CD4-positive, alpha-beta T cell (primary cell): ENCODE results near the gene ENC1. TPM values are rescaled to one million over a fixed set of nuclear protein-coding genes. Genes with fewer than 3 reads are reported as not detected.

ENCODE experiments used
- ATAC-seq: fragments of 200-7000 bp; cut with Tn5 transposase; one replicate; pipeline ENCODE4 v1.10.0; 2022; ENCODE audit warnings: mild to moderate bottlenecking; ENCODE audit not compliant: poor library complexity
- CTCF ChIA-PET: fragments of 350-600 bp; sonication (Branson Sonifier 250); formaldehyde crosslinking; loops from one replicate; lab custom pipeline; 2021; ENCODE audit warnings: antibody characterized with exemption, inconsistent platforms; lab: Charles Lee
- POLR2A ChIA-PET: fragments of 350-600 bp; sonication (Branson Sonifier 250); formaldehyde crosslinking; loops from one replicate; lab custom pipeline; 2021; ENCODE audit warnings: antibody characterized with exemption, inconsistent platforms; lab: Charles Lee
- DNase-seq, 14 experiments: peaks; one replicate each; pipeline ENCODE4 v3.0.0-alpha.2; 2013 to 2020; ENCODE audit warnings: mixed read lengths in 2 of 14
- H3K27ac ChIP-seq, 2 donors: one replicate each; pipeline versions ENCODE4 v1.5.1 to v1.7.0; 2013; ENCODE audit warnings: low read length in 2 of 2, low read depth in 1 of 2, mild to moderate bottlenecking in 1 of 2
- H3K27me3 ChIP-seq, 2 experiments: 1 replicate in 1 of 2; 2 replicates in 1 of 2; pipeline versions ENCODE4 v1.6.1 to v1.7.0; 2013; ENCODE audit warnings: low read length in 2 of 2, control low read depth in 1 of 2, mild to moderate bottlenecking in 1 of 2, moderate library complexity in 1 of 2; ENCODE audit not compliant: insufficient read depth in 2 of 2, control insufficient read depth in 1 of 2
- H3K36me3 ChIP-seq: one replicate; pipeline ENCODE4 v1.6.1; 2013; ENCODE audit warnings: low read length, control low read depth; ENCODE audit not compliant: insufficient read depth
- H3K4me1 ChIP-seq: one replicate; pipeline ENCODE4 v1.6.1; 2013; ENCODE audit warnings: low read length, control low read depth; ENCODE audit not compliant: insufficient read depth
- H3K4me3 ChIP-seq: one replicate; pipeline ENCODE4 v1.5.1; 2013; ENCODE audit warnings: mild to moderate bottlenecking, low read length, moderate library complexity
- H3K9me3 ChIP-seq, 2 experiments: 1 replicate in 1 of 2; 2 replicates in 1 of 2; pipeline versions ENCODE4 v1.6.1 to v1.7.0; 2013; ENCODE audit warnings: low read length in 2 of 2, mild to moderate bottlenecking in 2 of 2, control low read depth in 1 of 2, moderate library complexity in 1 of 2; ENCODE audit not compliant: control insufficient read depth in 1 of 2, insufficient read depth in 1 of 2
- H3K27ac Mint-ChIP-seq: one replicate; pipeline ENCODE4 v1.8.0; 2020; ENCODE audit warnings: mixed read lengths
- H3K27me3 Mint-ChIP-seq: one replicate; pipeline ENCODE4 v1.8.0; 2021; ENCODE audit warnings: mixed read lengths
- H3K36me3 Mint-ChIP-seq: one replicate; pipeline ENCODE4 v1.8.0; 2021; ENCODE audit warnings: low read depth, mixed read lengths
- H3K4me1 Mint-ChIP-seq: one replicate; pipeline ENCODE4 v1.8.0; 2021; ENCODE audit warnings: low read depth, mixed read lengths
- H3K4me3 Mint-ChIP-seq: one replicate; pipeline ENCODE4 v1.8.0; 2020; ENCODE audit warnings: mild to moderate bottlenecking, mixed read lengths
- H3K9me3 Mint-ChIP-seq: one replicate; pipeline ENCODE4 v1.8.0; 2020; ENCODE audit warnings: mixed read lengths
- intact Hi-C, 2 experiments: fragments of 100-400 bp; cut with DNase I in 1 of 2; cut with micrococcal nuclease in 1 of 2; formaldehyde crosslinking; loops; one replicate each; pipeline versions ENCODE4 v1.15.1 to v1.9.0; 2023 to 2025; cut with DNase I, micrococcal nuclease
- total RNA-seq, 174 experiments: library from RNA in 2 of 174; stranded (reverse) in 2 of 174; gene quantifications; one replicate each; pipeline ENCODE4 v1.2.3 and lab custom pipeline; 2021 to 2026
- TF ChIP-seq, protein P1 (sequence below): fragments of 200-600 bp; IDR thresholded peaks from one replicate; pipeline ENCODE4 v1.8.0; 2022; ENCODE audit warnings: antibody characterized with exemption, mild to moderate bottlenecking

The ENC1 gene
- total RNA-seq, 2 experiments from 2014 or later = 39.6 to 40.1 TPM

- no peak overlapping the region for H3K27ac ChIP-seq
- H3K27me3 Mint-ChIP-seq = peaks cover 17% of the 10 kb centered on the region
These were observed 24.0 kb upstream of the ENC1 start for GRCh38 chr5:74664551-74664950.

GRCh38 chr5:74660873-74661272, 20.3 kb upstream of the ENC1 start:
- intact Hi-C loops = no loop called here
- Histone ChIP-seq H3K4me1 (no peaks in the 10 kb centered on the region), H3K27me3 (peaks cover 0 to 5% of the 10 kb centered on the region in 2 experiments), H3K27ac (no peak overlapping the region), H3K9me3 (no peaks in the 10 kb centered on the region), H3K36me3 (no peaks in the 10 kb centered on the region), H3K4me3 (no peak overlapping the region)
- Mint-ChIP-seq H3K36me3 (no peaks in the 10 kb centered on the region), H3K27me3 (peaks cover 20% of the 10 kb centered on the region), H3K4me1 (no peaks in the 10 kb centered on the region), H3K4me3 (no peak overlapping the region), H3K27ac (no peak overlapping the region), H3K9me3 (no peaks in the 10 kb centered on the region)
- ChIA-PET POLR2A (no interaction called here), CTCF (no interaction called here)
- DNase-seq = no peak
- ATAC-seq = no peak
- TF ChIP-seq, protein P1, sequence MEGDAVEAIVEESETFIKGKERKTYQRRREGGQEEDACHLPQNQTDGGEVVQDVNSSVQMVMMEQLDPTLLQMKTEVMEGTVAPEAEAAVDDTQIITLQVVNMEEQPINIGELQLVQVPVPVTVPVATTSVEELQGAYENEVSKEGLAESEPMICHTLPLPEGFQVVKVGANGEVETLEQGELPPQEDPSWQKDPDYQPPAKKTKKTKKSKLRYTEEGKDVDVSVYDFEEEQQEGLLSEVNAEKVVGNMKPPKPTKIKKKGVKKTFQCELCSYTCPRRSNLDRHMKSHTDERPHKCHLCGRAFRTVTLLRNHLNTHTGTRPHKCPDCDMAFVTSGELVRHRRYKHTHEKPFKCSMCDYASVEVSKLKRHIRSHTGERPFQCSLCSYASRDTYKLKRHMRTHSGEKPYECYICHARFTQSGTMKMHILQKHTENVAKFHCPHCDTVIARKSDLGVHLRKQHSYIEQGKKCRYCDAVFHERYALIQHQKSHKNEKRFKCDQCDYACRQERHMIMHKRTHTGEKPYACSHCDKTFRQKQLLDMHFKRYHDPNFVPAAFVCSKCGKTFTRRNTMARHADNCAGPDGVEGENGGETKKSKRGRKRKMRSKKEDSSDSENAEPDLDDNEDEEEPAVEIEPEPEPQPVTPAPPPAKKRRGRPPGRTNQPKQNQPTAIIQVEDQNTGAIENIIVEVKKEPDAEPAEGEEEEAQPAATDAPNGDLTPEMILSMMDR = no peak

More at GRCh38 chr5:74664551-74664950, 24.0 kb upstream of the ENC1 start:
- H3K4me1 Mint-ChIP-seq = no peaks in the 10 kb centered on the region
- Histone ChIP-seq H3K9me3 (no peaks in the 10 kb centered on the region), H3K27me3 (peaks cover 0 to 5% of the 10 kb centered on the region in 2 experiments), H3K4me3 (no peak overlapping the region), H3K4me1 (no peaks in the 10 kb centered on the region), H3K36me3 (no peaks in the 10 kb centered on the region)
- TF ChIP-seq, protein P1 = no peak
- intact Hi-C loops = no loop called here
- ChIA-PET CTCF (no interaction called here), POLR2A (interaction anchor here (0.6 kb wide), 1 partner anchor 758 kb away, joined by 3 read pairs; no protein-coding TSS in a partner anchor)
- ATAC-seq (no peak), DNase-seq (no peak)
- no peaks in the 10 kb centered on the region for H3K9me3 Mint-ChIP-seq
- no peaks in the 10 kb centered on the region for H3K36me3 Mint-ChIP-seq
- no peak overlapping the region for H3K4me3 Mint-ChIP-seq
- no peak overlapping the region for H3K27ac Mint-ChIP-seq

DNA sequence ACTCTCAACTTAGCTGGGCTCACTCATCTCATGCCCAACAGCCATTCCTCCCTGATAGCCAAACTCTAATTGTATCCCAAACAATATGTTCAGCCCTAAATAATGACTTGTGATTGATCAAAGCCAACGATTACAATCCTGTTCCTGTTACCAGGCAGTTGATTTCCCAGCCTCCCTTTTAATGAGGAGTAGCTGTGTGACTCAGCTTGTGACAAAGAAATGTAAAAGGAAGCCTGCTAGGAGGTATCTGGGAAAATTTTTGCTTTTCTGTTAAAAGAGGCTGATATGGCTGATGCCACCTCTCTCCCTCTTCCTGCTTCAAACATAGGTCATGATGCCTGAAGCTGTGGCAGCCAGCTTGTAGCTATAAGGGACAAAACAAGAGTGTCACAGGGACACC, 19.6 kb upstream of the ENC1 start:
- TF ChIP-seq, protein P1 = no peak
- Histone ChIP-seq H3K36me3 (no peaks in the 10 kb centered on the region), H3K4me3 (no peak overlapping the region), H3K4me1 (no peaks in the 10 kb centered on the region), H3K27me3 (peaks cover 0 to 5% of the 10 kb centered on the region in 2 experiments), H3K27ac (no peak overlapping the region), H3K9me3 (no peaks in the 10 kb centered on the region)
- H3K4me3 Mint-ChIP-seq = no peak overlapping the region
- ChIA-PET CTCF (no interaction called here), POLR2A (no interaction called here)
- H3K27ac Mint-ChIP-seq = no peak overlapping the region
- DNase-seq = no peak
- intact Hi-C loops = no loop called here
- peaks cover 20% of the 10 kb centered on the region for H3K27me3 Mint-ChIP-seq
- H3K9me3 Mint-ChIP-seq = no peaks in the 10 kb centered on the region
- H3K36me3 Mint-ChIP-seq = no peaks in the 10 kb centered on the region
- H3K4me1 Mint-ChIP-seq = no peaks in the 10 kb centered on the region
- ATAC-seq = no peak
